Activated gamma-delta T cell treated with Interleukin-2 at 50 U/mL for 16 hours (primary cell): Measurements from ENCODE around the gene TMEM182.

Experiments used
- DNase-seq: peaks from one replicate; pipeline ENCODE4 v3.0.0-alpha.2; 2020

TMEM182 gene

GRCh38 chr2:102803041-102803896 is 41.4 kb downstream of the TMEM182 start:
- DNase-seq = no peak

DNA sequence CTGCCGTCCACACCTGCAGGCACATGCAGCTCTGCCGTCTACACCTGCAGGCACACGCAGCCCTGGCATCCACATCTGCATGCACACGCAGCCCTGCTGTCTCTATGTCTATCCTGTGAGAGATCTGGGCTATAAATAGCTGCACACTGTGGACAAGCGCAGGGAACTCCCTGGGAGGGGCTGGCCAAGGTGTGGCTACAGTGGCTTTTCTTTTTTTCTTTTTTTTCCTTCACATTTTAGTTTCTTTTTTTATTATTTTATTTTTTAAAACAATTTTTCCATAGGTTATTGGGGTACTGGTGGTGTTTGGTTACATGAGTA is 42.0 kb downstream of the TMEM182 start:
- DNase-seq = no peak

- peak; percentile 6 for DNase-seq
These were observed 44.5 kb downstream of the TMEM182 start for GRCh38 chr2:102806250-102806837.

GRCh38 chr2:102809291-102810189 is 47.7 kb downstream of the TMEM182 start:
- DNase-seq = no peak

- DNase-seq = no peak
These were observed 53.5 kb downstream of the TMEM182 start for GRCh38 chr2:102815285-102815684.

DNA sequence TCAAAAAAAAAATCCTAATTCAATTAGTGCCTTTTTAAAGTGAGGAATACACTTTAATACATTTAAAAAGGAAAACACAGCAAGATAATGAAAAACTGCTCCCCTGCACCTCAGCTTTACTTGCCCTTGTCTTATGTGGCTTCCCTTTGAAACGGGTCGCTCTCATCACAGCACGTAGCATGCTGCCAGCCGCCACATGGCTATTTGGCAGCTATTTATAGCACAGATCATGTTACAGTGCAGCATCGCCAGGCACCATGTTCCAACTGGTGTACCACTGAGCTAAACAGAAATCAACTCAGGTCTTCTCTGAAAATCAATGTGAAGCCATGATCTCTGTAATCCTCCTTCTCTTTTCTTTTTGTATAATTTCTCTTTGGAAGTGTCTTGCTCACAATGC is 65.1 kb downstream of the TMEM182 start:
- DNase-seq = no peak

DNA sequence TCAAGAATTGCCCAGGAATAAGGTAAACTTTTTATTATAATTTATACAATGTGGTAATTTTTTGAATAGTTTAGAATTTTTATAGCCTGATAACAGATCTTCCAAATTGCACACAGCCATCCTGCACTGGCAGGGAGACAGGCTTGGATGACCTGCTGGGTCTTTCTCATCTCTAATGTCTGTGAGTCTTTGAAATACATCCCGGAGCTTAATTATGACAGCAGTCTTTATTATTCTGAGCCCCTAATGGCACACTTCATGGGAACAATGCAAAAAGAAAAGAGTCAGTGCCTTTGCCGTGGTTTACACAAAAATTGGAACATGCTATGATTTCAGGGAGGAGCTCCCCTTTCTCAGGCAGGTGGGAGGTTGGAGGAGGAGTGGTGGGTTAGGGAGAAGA is 71.0 kb downstream of the TMEM182 start:
- no peak for DNase-seq

- DNase-seq = no peak
These were observed 72.9 kb downstream of the TMEM182 start for GRCh38 chr2:102834523-102835273.

- no peak for DNase-seq
These were observed 75.9 kb downstream of the TMEM182 start for GRCh38 chr2:102837626-102838198.

- peak; percentile 11 for DNase-seq
These were observed 78.0 kb downstream of the TMEM182 start for GRCh38 chr2:102839668-102840388.

- DNase-seq = no peak
These were observed 79.4 kb downstream of the TMEM182 start for GRCh38 chr2:102841107-102841840.

DNA sequence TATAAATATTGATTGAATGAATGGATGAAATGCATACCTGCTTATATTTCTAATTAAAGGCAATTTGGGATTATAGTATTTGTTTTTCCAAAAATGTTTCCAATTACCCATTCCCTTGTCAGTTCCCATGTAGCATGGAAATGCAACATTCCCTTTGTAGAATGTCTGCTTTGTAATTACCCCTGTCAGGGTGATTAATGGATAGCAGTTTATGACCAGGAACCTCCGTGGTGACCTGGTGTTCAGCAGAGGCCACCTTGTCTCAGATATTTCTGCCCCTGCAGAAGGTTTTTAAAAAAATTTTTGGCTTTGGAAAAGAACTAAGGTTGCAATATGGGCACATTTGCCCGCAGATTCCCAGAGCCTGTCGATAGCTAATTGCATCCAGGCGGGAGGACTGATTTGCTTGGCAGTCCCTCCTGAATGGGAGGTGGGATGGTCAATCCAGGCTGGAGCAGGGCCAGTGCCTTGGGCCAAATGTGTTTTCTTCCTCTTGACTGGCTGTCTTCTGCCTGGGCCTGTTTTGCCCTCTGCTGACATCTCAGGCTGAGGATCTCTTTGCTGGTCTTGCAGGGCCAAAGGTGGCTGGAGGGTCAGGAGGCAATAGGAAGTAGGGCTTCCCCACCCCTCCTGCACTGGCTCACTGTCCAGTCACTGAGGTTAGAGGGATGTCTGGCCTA is 82.1 kb downstream of the TMEM182 start:
- no peak for DNase-seq

DNA sequence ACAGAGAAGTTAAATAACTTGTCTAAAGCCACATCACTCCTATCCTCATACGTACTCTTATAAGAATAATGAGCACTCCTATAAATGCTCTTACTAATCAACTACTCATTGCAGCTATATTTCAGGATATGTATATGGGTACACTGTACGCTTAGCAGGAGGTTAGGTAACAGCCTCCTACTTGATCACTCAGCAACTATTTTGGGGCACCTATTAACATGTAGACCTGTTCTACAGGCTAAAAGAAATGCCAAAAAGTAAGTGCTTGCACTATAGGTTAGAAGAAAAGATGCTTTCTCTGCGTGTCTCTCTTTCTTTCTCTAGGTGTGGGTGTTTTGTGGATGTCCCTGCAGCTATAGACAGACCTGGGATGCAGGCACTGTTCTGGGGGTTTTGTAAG is 83.1 kb downstream of the TMEM182 start:
- no peak for DNase-seq

DNA sequence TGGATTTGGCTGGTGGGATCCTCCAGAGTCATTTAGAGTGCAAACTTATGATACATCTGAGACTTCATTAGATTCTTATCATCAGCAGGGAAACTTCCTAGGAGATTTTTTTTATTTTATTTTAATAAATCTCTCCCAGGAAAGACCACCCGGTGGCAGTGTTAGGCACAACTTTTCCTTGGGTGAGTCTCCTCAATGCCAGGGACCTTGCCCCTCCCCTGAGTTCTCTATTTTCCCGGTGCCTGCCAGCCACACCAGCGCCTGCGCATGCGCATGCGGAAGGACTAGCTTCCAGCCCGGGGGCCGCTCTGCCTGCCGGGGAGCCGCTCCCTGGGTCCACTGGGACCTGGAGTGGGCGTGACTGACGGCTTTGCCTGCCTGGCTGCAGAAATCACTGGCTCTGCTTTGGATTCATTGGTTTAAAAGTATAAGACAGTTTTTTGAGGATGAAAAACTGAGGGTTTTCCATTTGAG is 86.6 kb downstream of the TMEM182 start:
- no peak for DNase-seq

- no peak for DNase-seq
These were observed 89.1 kb downstream of the TMEM182 start for GRCh38 chr2:102850888-102851287.

DNA sequence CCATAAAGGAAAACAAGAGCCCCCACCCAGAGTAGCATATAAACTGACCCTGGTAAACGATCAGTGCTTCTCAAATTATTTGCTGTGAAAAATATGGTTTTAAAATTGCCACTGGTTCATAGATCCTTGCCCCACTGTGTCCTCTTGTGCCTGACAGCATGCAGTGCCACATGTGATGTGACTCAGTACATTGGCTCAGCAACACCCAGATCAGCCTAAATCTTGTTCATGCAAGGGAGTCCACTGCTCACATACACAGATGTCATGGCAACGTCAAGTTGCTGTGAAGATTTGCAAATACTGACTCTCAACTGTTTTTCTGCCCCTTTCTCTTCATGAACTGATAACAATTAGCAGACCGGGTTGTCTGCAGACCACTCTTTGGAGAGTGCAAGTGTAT is 91.0 kb downstream of the TMEM182 start:
- DNase-seq = no peak
